ENCODE data around the gene OTULIN. TPM values are rescaled to one million over a fixed set of nuclear protein-coding genes. Genes with fewer than 3 reads are reported as not detected.

Gene OTULIN
- total RNA-seq, 6 experiments from 2014 or later: 25.2 to 34.8 (median 29.2) TPM

- no peaks in the 10 kb centered on the region for H3K27me3 ChIP-seq
- no peak overlapping the region for H3K4me3 ChIP-seq
- H3K27ac ChIP-seq: no peak overlapping the region
- intact Hi-C loops (cut with DNase I): no loop called here
- H3K36me3 ChIP-seq: no peaks in the 10 kb centered on the region
- peaks cover 0 to 20% (median 7%) of the 10 kb centered on the region in 4 donors for H3K4me1 ChIP-seq
- DNase-seq: no peak
- no peak for ATAC-seq
- 58% methylated on average over 3 of the region's 4 CpGs for WGBS (ENCODE audit: insufficient coverage, low coverage, low lambda C conversion rate, missing lambda C conversion rate)
- TF ChIP-seq CTCF (IDR thresholded peaks at IDR 0.05) (no peak), POLR2A (IDR thresholded peaks at IDR 0.05) (no peak)
- H3K9me3 ChIP-seq: no peaks in the 10 kb centered on the region
Measured at GRCh38 chr5:14723701-14724132, 59.2 kb downstream of the OTULIN start.

GRCh38 chr5:14724633-14725032 lies 60.1 kb downstream of the OTULIN start:
- no peaks in the 10 kb centered on the region for H3K27me3 ChIP-seq
- no peak for DNase-seq
- intact Hi-C loops (cut with DNase I): loop anchor here in 1 of 2 donors (5.0 kb wide), 1 partner anchor 278 kb away; no protein-coding TSS in a partner anchor
- no peaks in the 10 kb centered on the region for H3K9me3 ChIP-seq
- peaks cover 0 to 23% (median 9%) of the 10 kb centered on the region in 4 donors for H3K4me1 ChIP-seq
- no peak for ATAC-seq
- H3K27ac ChIP-seq: no peak overlapping the region
- no peak overlapping the region for H3K4me3 ChIP-seq
- WGBS (ENCODE audit: insufficient coverage, low coverage, low lambda C conversion rate, missing lambda C conversion rate): 64% methylated on average over 9 of the region's 10 CpGs
- no peaks in the 10 kb centered on the region for H3K36me3 ChIP-seq
- TF ChIP-seq CTCF (IDR thresholded peaks at IDR 0.05) (no peak), POLR2A (IDR thresholded peaks at IDR 0.05) (no peak)

- TF ChIP-seq CTCF (IDR thresholded peaks at IDR 0.05): no peak
- no peak for TF ChIP-seq POLR2A (IDR thresholded peaks at IDR 0.05)
- intact Hi-C loops (cut with DNase I): loop anchor here in 1 of 2 donors (5.0 kb wide), 1 partner anchor 276 kb away; no protein-coding TSS in a partner anchor
- no peaks in the 10 kb centered on the region for H3K36me3 ChIP-seq
- WGBS (ENCODE audit: insufficient coverage, low coverage, low lambda C conversion rate, missing lambda C conversion rate): 79% methylated on average over 8 of the region's 14 CpGs
- no peak overlapping the region for H3K4me3 ChIP-seq
- no peaks in the 10 kb centered on the region for H3K27me3 ChIP-seq
- H3K4me1 ChIP-seq: peaks cover 0 to 19% (median 9%) of the 10 kb centered on the region in 4 donors
- ATAC-seq: no peak
- H3K27ac ChIP-seq: no peak overlapping the region
- DNase-seq: no peak
- H3K9me3 ChIP-seq: no peaks in the 10 kb centered on the region
Measured at GRCh38 chr5:14726066-14726838, 61.7 kb downstream of the OTULIN start.

GRCh38 chr5:14727428-14727865 lies 62.9 kb downstream of the OTULIN start:
- intact Hi-C loops (cut with DNase I): loop anchor here in 1 of 2 donors (5.0 kb wide), 1 partner anchor 275 kb away; no protein-coding TSS in a partner anchor
- peaks cover 0 to 19% (median 9%) of the 10 kb centered on the region in 4 donors for H3K4me1 ChIP-seq
- peak overlapping the region in 2 of 3 donors; percentile 83 to 93 for H3K27ac ChIP-seq
- H3K4me3 ChIP-seq: no peak overlapping the region
- ATAC-seq (peak; percentile 73 to 80 (median 78)), DNase-seq (peak; percentile 80 to 83 (median 83))
- H3K9me3 ChIP-seq: no peaks in the 10 kb centered on the region
- no peaks in the 10 kb centered on the region for H3K36me3 ChIP-seq
- H3K27me3 ChIP-seq: no peaks in the 10 kb centered on the region
- TF ChIP-seq POLR2A (IDR thresholded peaks at IDR 0.05): no peak
- TF ChIP-seq CTCF (IDR thresholded peaks at IDR 0.05): peak; percentile 93 to 97 (median 96)
- WGBS (ENCODE audit: insufficient coverage, low coverage, low lambda C conversion rate, missing lambda C conversion rate): under 1% methylated on average over 7 of the region's 7 CpGs

Data from right lobe of liver (tissue), 6 donors.